NCI-H774 (cell line): ENCODE data around the gene MATN4.
"Not testable (repeated sequence)": the region's sequence is repeated elsewhere in the genome, so short reads cannot be mapped to it uniquely, and the experiment has no call there.

ENCODE experiments used
- DNase-seq: peaks from one replicate; lab custom pipeline; 2025; lab: John Stamatoyannopoulos, UW

The MATN4 gene

DNA sequence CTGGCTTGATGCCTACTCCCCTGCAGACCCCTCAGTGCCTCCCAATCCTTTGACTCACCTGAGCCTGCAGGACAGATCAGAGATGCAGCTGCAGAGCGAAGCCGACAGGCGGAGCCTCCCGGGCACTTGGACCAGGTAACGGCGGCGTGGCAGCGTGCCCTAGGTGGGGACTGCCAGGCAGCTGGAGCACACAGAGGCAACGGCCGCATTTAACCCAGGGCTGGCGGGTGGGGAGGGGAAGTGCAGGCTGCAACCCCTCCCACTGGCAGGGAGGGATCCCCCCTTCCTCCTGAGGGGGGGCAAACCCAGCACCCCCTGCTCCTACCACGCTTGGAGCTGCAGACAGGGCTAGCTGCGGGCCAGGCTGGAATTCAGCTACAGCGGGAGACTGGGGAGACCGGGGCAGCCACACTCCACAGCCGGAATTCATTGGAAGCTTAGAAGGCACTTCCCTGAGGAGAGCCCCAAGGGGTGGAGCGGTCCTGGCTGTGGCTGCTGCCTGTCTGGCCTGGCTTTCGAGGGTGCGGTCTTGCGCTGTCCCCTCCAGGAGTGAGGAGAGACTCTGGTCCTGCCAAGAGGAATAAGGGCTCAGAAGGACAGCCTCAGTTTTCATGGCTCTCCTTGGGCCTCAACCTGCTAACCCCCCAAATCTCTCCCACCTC is at the start of gene MATN4:
MATN4 (minus strand) TSS at position 183 of the 662 bp plus-strand sequence. CDS start 2,717 bp downstream, outside the sequence.
- no peak for DNase-seq

- DNase-seq, result no peak
Measured at GRCh38 chr20:45355209-45356084, 47.3 kb upstream of the MATN4 start.

GRCh38 chr20:45354423-45355208 is 46.5 kb upstream of the MATN4 start:
- no peak for DNase-seq

DNA sequence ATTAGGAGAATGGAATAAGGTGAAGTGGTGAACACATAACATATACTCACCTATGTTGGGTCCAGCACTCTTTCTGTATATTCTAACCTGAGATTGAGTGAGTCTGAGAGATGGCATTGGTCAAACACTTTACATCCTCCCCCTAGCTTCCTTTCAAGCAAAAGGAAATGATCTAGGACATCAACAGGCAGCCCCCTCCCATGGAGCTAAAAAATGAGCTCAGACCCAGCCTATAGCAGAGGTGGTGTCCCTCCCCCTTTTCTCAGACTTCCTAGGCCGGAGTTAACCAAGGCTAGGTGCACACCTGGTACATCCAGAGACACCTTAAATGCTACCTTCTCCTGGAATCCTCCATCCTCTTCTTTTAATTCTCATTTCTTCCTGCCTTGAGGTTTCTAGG is 45.6 kb upstream of the MATN4 start:
- no peak for DNase-seq

DNA sequence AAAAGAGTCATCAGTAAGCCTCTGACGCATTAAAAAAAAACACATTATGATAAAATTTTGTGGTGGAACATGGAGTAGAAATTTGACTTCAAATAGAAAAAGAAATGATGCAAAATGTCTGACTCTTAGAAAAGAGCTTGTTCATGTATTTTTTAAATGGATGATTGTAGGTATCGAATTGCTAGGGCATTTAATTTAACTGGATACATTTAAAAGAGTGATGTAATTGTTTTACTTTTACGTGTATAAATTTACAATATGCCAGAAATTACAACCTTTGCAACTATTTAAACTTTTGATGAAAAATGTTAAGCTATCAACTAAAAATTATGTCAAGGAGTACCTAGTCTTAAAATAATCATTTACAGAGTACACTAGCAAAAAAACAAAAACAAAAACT is 44.6 kb upstream of the MATN4 start:
- no peak for DNase-seq

DNA sequence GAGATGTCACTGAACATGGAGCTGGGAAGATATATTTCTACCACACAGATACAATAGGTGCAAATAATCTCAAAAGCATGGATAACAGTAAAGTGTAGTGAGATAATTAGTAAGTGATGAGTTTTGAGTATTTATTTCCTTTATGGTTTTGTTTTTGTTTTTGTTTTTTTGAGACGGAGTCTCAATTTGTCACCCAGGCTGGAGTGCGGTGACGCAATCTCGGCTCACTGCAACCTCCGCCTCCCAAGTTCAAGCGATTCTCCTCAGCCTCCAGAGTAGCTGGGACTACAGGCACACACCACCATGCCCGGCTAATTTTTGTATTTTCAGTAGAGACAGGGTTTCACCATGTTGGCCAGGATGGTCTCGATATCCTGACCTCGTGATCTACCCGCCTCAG is 42.7 kb upstream of the MATN4 start:
- DNase-seq, result not testable (repeated sequence)

GRCh38 chr20:45350217-45350616 is 42.1 kb upstream of the MATN4 start:
- DNase-seq, result no peak

GRCh38 chr20:45347936-45348778 is 40.1 kb upstream of the MATN4 start, which contains the start of gene SDC4:
Gene SDC4 (minus strand): TSS chr20:45348424. CDS start chr20:45348384, 40 bp downstream.
- DNase-seq, result peak; percentile 31

- no peak for DNase-seq
Measured at GRCh38 chr20:45347297-45347935, 39.3 kb upstream of the MATN4 start.

GRCh38 chr20:45346851-45347250 is 38.8 kb upstream of the MATN4 start:
- no peak for DNase-seq

GRCh38 chr20:45346291-45346718 is 38.2 kb upstream of the MATN4 start:
- no peak for DNase-seq

DNA sequence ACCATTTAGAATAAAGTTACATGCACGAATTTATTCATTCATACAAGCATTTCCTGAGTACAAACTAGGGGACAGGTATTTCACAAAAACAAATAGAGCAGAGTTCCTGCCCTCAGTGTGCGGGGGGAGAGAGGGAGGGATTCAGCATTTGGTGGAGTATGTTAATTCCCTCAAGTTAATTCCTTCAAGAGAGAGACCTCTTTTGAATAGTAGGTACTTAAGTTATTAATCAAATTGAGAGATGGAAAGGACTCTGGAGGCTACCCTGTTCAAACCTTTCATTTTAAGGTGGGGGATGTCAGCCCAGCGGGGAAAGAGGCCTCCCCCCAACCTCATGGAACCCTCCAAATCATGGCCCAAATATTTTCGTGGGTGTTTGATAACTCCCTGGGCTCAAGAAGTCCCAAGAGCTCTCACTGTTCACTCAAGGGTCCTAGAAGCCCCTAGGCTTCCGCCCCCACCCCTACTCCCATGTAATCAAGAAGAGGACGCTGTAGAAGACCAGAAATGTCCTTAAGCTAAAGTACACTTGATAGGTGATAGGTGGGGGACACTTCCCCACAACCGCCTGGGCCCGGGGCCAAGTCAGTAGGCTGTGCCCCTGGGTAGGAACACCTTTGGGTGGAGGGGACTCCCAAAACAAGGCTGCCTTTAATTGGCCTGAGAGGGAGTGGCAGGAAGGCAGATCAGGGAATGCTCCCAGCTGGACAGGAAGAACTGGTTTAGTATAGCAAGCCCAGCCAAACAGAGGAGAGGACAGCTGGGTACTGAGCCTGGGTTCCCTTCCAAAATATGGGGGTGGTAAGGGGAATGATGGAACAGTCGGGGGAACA is 37.2 kb upstream of the MATN4 start:
- no peak for DNase-seq

DNA sequence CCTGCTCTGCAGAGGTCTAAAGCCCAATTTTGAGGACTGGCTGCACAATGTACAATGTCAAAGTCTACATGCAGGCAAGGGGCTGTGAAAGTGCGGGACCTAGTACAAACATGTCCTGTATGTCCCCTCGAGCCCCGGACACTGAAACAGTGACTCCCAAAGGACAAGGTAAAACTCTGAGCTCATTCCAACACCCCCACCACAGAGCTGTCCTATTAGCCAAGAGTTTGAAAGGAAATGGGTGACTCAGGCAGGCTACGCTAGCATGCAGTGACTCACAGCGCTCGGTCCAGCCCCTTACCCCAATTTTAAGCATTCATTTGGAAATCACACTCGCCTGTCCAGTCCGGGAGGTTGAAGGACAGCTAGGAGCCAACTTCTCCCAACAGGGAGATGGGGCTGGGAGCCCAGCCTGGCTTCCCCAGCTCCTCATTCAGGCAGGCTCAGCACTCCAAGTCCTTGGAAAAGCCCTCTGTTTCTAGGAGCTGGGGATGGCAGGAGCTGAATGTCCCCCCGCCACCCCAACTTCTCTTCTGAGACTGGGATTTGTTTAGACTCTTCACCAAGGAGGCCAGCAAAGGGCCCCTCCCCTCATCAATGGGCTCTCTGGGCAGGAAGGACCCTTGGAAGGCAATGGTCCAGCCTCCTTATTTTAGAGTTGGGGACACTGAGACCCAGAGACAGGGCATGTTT is 36.2 kb upstream of the MATN4 start:
- no peak for DNase-seq

- peak; percentile 59 for DNase-seq
Measured at GRCh38 chr20:45343532-45344167, 35.6 kb upstream of the MATN4 start.

DNA sequence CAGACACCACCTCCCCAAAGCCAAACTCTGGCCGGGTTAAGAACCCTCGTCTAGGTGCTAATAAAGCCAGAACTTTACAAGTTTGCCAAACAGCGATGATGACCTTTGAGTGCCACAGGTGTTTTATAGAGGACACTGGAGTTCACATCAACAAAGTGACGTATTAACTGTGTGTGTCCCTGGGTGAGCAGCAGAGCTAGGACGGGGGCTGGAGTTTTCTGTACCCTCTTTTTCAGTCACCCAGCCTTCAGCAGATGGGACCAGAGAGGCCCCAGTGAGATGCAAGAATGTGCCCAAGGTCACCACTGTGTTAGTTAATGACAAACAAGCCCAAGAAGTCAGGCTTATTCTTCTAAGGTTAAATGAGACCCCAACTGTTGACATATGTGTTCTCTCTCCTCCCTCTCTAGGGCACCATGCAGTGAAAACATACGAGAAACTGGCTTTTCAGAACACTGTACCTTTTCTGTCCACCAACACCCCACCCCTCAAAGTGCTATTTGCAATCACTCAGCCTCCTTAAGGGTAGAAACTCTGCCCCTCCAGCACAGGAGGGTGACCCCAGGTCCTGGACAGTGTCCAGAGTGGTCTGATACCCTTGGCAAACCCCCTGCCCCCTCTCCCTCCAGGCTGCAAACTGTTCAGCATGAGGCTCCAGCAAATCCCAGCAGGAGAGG is 34.9 kb upstream of the MATN4 start:
- peak; percentile 14 for DNase-seq

DNA sequence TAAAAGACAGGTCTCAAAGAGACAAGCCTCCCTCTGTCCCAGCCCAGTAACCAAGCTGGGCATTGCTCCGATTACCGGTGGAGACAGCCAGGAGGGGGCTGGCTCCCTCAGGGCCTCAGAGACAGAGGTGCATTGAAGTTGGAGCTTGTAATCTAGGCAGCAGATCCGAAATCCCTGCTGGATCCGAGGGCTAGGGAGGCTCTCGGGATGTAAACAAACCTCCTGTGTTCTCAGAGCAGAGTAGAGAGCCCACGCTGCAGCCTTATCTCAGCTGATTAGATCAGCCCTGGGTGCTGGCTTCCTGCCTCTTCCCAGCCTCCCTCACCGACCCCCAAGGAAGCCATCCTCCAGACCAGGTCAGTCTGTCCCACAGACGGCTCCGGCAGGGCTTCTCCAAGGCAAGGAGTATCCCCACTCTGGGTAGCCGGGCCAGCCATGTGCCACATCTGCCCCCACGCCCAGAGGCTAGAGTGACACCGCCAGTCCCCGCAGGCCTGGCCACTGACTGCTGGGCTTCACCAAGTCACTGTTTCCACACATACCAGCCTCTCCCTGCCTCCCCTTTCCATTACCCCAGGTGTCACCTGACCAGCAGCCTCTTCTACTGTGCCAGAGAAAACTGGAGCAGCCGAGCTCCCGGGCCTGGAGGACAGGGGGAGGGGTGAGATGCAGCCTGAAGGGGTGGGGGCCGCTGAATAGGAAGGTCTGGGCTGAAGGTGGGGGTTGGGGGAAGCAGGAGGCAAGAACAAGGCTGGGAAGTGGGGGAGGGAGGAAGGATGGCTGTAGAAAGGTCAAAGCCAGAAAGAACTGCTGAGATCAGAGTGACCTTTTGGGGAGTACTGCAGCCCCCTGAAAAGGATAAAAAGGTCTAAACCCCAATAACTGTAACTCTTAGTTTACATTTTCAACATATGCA is 34.1 kb upstream of the MATN4 start:
- peak; percentile 38 for DNase-seq

GRCh38 chr20:45341579-45341938 is 33.5 kb upstream of the MATN4 start:
- no peak for DNase-seq
